Measurements from ENCODE around the gene PAK2.
"Not testable (repeated sequence)": the region's sequence is repeated elsewhere in the genome, so short reads cannot be mapped to it uniquely, and the experiment has no call there.

DNA sequence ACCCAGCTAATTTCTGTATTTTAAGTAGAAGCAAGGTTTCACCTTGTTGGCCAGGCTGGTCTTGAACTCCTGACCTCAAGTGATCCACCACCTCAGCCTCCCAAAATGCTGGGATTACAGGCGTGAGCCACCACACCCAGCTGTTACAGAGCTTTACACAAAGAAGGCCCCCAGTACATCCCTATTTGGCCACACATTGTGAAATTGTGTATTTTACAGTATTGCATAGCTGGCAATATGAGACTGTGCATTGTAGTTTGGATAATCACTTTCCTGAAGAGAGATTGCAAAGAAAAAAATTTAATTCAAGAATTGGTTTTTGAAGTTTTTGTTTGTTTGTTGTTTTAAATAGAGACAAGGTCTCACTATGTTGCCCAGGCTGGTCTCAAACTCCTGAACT is 97.0 kb downstream of the PAK2 start:
- TF ChIP-seq, protein P1, sequence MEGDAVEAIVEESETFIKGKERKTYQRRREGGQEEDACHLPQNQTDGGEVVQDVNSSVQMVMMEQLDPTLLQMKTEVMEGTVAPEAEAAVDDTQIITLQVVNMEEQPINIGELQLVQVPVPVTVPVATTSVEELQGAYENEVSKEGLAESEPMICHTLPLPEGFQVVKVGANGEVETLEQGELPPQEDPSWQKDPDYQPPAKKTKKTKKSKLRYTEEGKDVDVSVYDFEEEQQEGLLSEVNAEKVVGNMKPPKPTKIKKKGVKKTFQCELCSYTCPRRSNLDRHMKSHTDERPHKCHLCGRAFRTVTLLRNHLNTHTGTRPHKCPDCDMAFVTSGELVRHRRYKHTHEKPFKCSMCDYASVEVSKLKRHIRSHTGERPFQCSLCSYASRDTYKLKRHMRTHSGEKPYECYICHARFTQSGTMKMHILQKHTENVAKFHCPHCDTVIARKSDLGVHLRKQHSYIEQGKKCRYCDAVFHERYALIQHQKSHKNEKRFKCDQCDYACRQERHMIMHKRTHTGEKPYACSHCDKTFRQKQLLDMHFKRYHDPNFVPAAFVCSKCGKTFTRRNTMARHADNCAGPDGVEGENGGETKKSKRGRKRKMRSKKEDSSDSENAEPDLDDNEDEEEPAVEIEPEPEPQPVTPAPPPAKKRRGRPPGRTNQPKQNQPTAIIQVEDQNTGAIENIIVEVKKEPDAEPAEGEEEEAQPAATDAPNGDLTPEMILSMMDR (IDR thresholded peaks at IDR 0.05 in 2 of 3, conservative IDR thresholded peaks at IDR 0.05 in 1 of 3; ENCODE audit: borderline replicate concordance in 1 of 3, insufficient read depth in 1 of 3, low read depth in 2 of 3, low read length in 2 of 3): not testable (repeated sequence)
- TF ChIP-seq POLR2AphosphoS5 (IDR thresholded peaks at IDR 0.05; ENCODE audit: low read depth, low read length); TCF7L2 (IDR thresholded peaks at IDR 0.05; ENCODE audit: borderline replicate concordance, extremely low read depth, insufficient read depth, insufficient read length); POLR2A (IDR thresholded peaks at IDR 0.05; ENCODE audit: borderline replicate concordance, extremely low read depth, insufficient read depth, insufficient read length); ZNF274 (IDR thresholded peaks at IDR 0.05; ENCODE audit: low read depth, low read length); SP1 (IDR thresholded peaks at IDR 0.05; ENCODE audit: low read depth); SRF (IDR thresholded peaks at IDR 0.05; ENCODE audit: low read depth): not testable (repeated sequence)

Data from HCT116 (cell line).